ENCODE results near the gene AQP2. TPM values are rescaled to one million over a fixed set of nuclear protein-coding genes. Genes with fewer than 3 reads are reported as not detected.
A peak's percentile ranks its signal among the peaks of the same experiment; 100 is the strongest.

Gene AQP2, protein sequence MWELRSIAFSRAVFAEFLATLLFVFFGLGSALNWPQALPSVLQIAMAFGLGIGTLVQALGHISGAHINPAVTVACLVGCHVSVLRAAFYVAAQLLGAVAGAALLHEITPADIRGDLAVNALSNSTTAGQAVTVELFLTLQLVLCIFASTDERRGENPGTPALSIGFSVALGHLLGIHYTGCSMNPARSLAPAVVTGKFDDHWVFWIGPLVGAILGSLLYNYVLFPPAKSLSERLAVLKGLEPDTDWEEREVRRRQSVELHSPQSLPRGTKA
- not detected for total RNA-seq
- long read RNA-seq: 0 reads

DNA sequence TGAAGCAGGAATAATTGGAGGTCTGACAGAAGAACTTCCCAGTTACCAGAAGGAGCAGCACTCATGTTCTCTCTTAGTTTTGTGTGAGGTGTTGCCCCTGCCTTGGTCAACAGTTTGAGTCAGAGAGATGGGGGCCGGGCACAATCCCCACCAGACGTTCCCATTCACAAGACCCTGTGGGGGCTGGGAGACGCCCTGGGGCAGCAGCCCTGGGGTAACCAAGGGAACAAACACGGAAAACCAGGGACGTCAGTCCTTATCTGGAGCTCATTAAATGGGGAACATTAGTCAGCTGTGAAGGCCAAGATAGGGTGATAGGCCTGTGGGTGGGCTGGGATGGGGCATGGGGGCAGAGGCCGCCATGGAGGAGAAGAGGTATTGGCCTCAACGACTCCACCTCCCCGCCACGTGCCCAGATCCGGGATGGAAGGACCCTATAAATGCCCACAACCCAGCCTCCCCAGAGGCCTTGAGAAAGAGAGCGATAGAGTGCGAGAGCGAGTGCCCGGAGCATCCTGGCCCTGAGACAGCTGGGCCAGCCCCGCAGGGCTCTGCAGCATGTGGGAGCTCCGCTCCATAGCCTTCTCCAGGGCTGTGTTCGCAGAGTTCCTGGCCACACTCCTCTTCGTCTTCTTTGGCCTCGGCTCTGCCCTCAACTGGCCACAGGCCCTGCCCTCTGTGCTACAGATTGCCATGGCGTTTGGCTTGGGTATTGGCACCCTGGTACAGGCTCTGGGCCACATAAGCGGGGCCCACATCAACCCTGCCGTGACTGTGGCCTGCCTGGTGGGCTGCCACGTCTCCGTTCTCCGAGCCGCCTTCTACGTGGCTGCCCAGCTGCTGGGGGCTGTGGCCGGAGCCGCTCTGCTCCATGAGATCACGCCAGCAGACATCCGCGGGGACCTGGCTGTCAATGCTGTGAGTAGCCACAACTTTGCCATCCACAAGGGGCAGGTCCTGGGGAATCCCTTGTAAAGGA, at the start of gene AQP2:
Gene AQP2, plus strand, starts transcription at position 465 of the 979 bp plus-strand sequence. Its CDS starts 94 bp downstream, at position 559.
- Histone ChIP-seq H3K27me3 (ENCODE audit: low read depth) (peaks cover 39% of the 10 kb centered on the region), H3K9me3 (replicated peaks) (no peaks in the 10 kb centered on the region), H3K36me3 (no peaks in the 10 kb centered on the region), H3K27ac (replicated peaks) (no peak within 1 kb of the TSS), H3K4me1 (peaks cover 4% of the 10 kb centered on the region), H3K4me3 (no peak within 1 kb of the TSS)
- TF ChIP-seq, protein P1, sequence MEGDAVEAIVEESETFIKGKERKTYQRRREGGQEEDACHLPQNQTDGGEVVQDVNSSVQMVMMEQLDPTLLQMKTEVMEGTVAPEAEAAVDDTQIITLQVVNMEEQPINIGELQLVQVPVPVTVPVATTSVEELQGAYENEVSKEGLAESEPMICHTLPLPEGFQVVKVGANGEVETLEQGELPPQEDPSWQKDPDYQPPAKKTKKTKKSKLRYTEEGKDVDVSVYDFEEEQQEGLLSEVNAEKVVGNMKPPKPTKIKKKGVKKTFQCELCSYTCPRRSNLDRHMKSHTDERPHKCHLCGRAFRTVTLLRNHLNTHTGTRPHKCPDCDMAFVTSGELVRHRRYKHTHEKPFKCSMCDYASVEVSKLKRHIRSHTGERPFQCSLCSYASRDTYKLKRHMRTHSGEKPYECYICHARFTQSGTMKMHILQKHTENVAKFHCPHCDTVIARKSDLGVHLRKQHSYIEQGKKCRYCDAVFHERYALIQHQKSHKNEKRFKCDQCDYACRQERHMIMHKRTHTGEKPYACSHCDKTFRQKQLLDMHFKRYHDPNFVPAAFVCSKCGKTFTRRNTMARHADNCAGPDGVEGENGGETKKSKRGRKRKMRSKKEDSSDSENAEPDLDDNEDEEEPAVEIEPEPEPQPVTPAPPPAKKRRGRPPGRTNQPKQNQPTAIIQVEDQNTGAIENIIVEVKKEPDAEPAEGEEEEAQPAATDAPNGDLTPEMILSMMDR (IDR thresholded peaks at IDR 0.05; ENCODE audit: borderline replicate concordance): no peak
- intact Hi-C loops (cut with micrococcal nuclease): no loop called here
- DNase-seq: no peak

DNA sequence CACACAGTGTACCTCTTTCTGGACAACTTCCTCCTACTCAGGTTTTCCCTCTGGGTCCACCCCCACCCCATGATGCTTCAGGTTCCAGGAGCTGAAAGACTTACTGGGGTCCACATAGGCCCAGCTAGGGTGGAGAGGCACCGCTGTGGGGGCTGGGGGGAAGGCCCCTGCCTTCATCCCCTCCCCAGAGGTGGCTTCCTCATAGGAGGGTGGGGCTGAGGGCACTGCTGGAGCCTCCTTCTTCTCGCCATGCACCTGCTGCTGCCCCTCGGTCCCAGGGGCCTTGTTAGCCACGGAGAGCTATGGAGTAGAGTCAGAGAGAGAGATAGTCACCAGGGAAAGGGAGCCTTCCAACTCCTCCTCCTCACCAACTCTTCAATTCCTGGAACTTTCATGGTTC, 49.5 kb upstream of the AQP2 start:
- H3K9me3 ChIP-seq (replicated peaks): no peaks in the 10 kb centered on the region
- no peak overlapping the region for H3K27ac ChIP-seq (replicated peaks)
- peaks cover 90% of the 10 kb centered on the region for H3K27me3 ChIP-seq (ENCODE audit: low read depth)
- H3K4me1 ChIP-seq: peaks cover 13% of the 10 kb centered on the region
- intact Hi-C loops (cut with micrococcal nuclease): no loop called here
- no peak overlapping the region for H3K4me3 ChIP-seq
- H3K36me3 ChIP-seq: no peaks in the 10 kb centered on the region
- TF ChIP-seq, protein P1 (IDR thresholded peaks at IDR 0.05; ENCODE audit: borderline replicate concordance): no peak
- DNase-seq: no peak

DNA sequence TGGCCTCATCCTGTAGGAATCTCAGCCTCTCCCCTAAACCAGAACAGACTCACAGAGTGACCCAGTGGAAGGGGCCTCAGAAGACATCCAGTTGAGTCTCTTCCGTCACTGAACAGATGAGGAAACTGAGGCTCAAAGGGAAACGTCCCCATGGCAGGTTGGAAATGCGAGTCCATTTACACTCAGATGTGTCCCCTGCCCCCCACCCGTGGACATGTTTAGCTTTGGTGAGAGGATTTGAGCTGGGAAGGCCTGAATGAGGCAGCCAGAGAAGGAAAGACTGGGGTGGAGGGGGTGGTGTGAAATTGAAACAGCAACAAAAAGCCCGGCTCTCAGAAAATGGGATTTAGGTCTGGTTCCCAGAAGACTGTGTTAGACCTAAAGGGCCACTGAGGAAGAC, 48.6 kb upstream of the AQP2 start:
- Histone ChIP-seq H3K9me3 (replicated peaks) (no peaks in the 10 kb centered on the region), H3K36me3 (no peaks in the 10 kb centered on the region), H3K4me1 (peaks cover 13% of the 10 kb centered on the region), H3K4me3 (peak overlapping the region; percentile 58), H3K27me3 (ENCODE audit: low read depth) (peaks cover 91% of the 10 kb centered on the region), H3K27ac (replicated peaks) (no peak overlapping the region)
- intact Hi-C loops (cut with micrococcal nuclease): no loop called here
- DNase-seq: no peak
- TF ChIP-seq, protein P1 (IDR thresholded peaks at IDR 0.05; ENCODE audit: borderline replicate concordance): no peak

DNA sequence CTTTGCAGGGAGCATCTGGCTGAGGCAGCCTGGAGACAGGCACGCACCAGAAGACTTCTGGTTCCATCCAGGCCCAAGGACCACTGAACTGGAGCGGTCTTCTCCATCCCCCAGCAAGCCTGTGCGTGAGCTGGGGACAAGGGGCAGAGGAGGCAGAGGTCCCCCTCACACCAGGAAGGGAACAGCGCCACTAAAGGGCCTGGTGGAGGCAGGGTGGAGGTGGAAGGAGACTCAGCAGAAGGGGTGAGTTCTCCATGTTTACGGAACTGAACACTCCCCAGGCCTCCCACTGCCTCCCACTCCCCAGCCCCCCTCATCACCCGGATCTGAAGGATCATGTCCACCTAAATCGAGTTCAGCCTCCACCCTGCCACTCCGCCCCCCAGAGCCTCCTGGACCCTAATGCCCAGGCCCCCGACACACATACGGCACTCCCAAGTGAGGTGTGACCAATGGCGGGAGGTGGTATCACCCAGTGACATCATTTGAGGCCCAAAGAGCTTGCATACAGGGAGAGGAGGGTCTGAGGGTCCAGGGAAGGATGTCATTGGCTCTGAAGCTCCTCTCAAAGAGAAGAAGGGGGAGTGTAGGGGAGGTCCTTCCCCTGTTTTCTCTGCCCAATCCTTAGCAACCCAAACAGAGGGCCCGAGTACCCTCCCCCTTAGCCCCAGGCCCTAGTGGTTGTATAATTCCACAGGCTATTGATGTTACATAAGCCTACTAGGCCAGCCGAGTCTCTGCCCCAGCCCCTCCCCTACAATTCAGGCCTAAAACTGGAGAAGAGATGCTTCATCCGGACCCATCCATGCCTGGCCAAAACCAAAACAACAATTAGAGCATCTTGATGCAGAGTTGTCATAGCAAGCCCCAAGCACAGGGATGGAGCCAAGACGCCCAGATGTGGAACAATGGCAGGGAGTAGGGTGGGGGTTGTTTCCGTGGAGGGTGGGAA, 47.9 kb upstream of the AQP2 start:
- Histone ChIP-seq H3K27ac (replicated peaks) (peak overlapping the region; percentile 68), H3K4me3 (peak overlapping the region; percentile 58), H3K4me1 (peaks cover 13% of the 10 kb centered on the region), H3K9me3 (replicated peaks) (no peaks in the 10 kb centered on the region), H3K36me3 (no peaks in the 10 kb centered on the region), H3K27me3 (ENCODE audit: low read depth) (peaks cover 84% of the 10 kb centered on the region)
- intact Hi-C loops (cut with micrococcal nuclease): no loop called here
- DNase-seq: no peak
- TF ChIP-seq, protein P1 (IDR thresholded peaks at IDR 0.05; ENCODE audit: borderline replicate concordance): no peak

DNA sequence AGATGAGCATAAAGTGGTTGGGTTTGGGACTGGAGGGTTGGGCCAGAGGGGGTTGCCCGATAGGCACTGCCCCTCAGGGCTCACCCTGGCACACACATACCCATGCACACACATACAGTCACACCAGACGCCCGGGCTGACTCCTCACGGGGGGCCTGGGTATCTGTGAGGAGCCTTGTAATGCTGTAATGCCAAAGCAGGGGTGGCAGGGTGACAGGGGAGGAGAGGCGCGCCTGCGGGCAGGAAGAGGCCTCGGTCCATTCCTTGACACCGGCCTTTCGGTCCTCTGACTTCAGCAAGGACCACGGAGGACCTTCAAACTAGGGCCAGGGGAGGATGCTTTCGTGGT, 47.2 kb upstream of the AQP2 start:
- peaks cover 78% of the 10 kb centered on the region for H3K27me3 ChIP-seq (ENCODE audit: low read depth)
- H3K4me1 ChIP-seq: peaks cover 13% of the 10 kb centered on the region
- H3K9me3 ChIP-seq (replicated peaks): no peaks in the 10 kb centered on the region
- peak overlapping the region; percentile 68 for H3K27ac ChIP-seq (replicated peaks)
- intact Hi-C loops (cut with micrococcal nuclease): no loop called here
- no peaks in the 10 kb centered on the region for H3K36me3 ChIP-seq
- peak overlapping the region; percentile 58 for H3K4me3 ChIP-seq
- no peak for DNase-seq
- TF ChIP-seq, protein P1 (IDR thresholded peaks at IDR 0.05; ENCODE audit: borderline replicate concordance): no peak
